ENCODE measurements around the gene NR1H4. TPM values are rescaled to one million over a fixed set of nuclear protein-coding genes. Genes with fewer than 3 reads are reported as not detected.

The NR1H4 gene
- total and polyA plus RNA-seq, 2 of the 8 experiments (the other 6 are each of a cell fraction or from before 2014, with no cell fraction given): not detected

DNA sequence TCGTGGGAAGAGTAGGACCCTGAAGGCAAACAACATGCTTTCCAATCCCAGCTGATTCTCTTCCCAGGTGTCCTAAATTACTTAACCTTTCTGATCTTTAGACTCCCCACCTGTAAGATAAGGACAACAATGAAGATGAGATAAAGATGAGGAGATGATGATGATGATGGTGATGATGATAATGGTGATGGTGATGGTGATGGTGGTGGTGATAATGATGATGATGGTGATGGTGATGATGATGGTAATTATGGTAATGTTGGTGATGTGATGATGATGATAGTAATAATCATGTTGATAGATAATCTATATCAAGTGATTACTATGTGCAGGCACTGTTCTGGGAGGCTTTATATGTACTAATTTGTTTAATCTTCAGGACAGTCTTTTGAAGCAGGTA is 48.3 kb downstream of the NR1H4 start:
- H3K27me3 ChIP-seq (replicated peaks in 1 of 4; ENCODE audit: control insufficient read depth in 3 of 4, extremely low read depth in 1 of 4, insufficient read depth in 3 of 4, low read length in 3 of 4): no peaks in the 10 kb centered on the region
- H3K18ac ChIP-seq (ENCODE audit: extremely low read depth, low read length): no peak overlapping the region
- H4K8ac ChIP-seq (ENCODE audit: extremely low read depth, insufficient read depth, low read length): no peak overlapping the region
- H3K23ac ChIP-seq (ENCODE audit: insufficient read length): no peak overlapping the region
- H2BK20ac ChIP-seq (ENCODE audit: low read length): no peak overlapping the region
- no peak overlapping the region for H3K4ac ChIP-seq (replicated peaks; ENCODE audit: insufficient read length, low read depth, low read length)
- H3K23me2 ChIP-seq (ENCODE audit: low read depth, low read length): peaks cover 2% of the 10 kb centered on the region; the same call in 1 of the 2 replicates
- no peaks in the 10 kb centered on the region for H3K9me3 ChIP-seq (ENCODE audit: insufficient read depth in 2 of 2, low read depth in 1 of 2, low read length in 1 of 2)
- no peaks in the 10 kb centered on the region for H4K20me1 ChIP-seq (replicated peaks in 1 of 2; ENCODE audit: control insufficient read depth in 1 of 2, insufficient read depth in 2 of 2, low read length in 2 of 2)
- no peak overlapping the region for H4K91ac ChIP-seq (replicated peaks; ENCODE audit: insufficient read length, low read length)
- H2AK5ac ChIP-seq (ENCODE audit: low read depth, low read length): no peak overlapping the region
- no peak overlapping the region for H3K9ac ChIP-seq (replicated peaks in 1 of 4; ENCODE audit: extremely low read depth in 1 of 4, low read depth in 3 of 4, low read length in 3 of 4)
- H3K27ac ChIP-seq (ENCODE audit: low read depth, low read length): no peak overlapping the region
- no peak overlapping the region for H2BK120ac ChIP-seq (replicated peaks; ENCODE audit: low read depth, low read length)
- no peak overlapping the region for H2BK5ac ChIP-seq (ENCODE audit: low read depth, low read length)
- H2BK15ac ChIP-seq (ENCODE audit: low read length): no peak overlapping the region
- H3K56ac ChIP-seq (replicated peaks; ENCODE audit: insufficient read length, low read depth, low read length): peak overlapping the region; percentile 50
- FAIRE-seq: no peak
- WGBS, 2 experiments (ENCODE audit: extremely low coverage in 1 of 2, insufficient coverage in 1 of 2, insufficient read length in 1 of 2, insufficient replicate concordance in 2 of 2, low coverage in 1 of 2, low lambda C conversion rate in 2 of 2, missing lambda C conversion rate in 1 of 2): 81% methylated on average over 1 of the region's 1 CpG; no CpG with 5 or more reads in 1 of the 2 experiments
- no peaks in the 10 kb centered on the region for H3K79me2 ChIP-seq (ENCODE audit: control insufficient read depth in 1 of 2, insufficient read depth in 2 of 2, low read length in 2 of 2)
- H3K14ac ChIP-seq (ENCODE audit: insufficient read length): no peak overlapping the region
- no peak overlapping the region for H4K5ac ChIP-seq (ENCODE audit: insufficient read length, low read depth, low read length)
- H3K4me1 ChIP-seq (replicated peaks in 1 of 4; ENCODE audit: control insufficient read depth in 3 of 4, insufficient read depth in 4 of 4, low read length in 3 of 4): no peaks in the 10 kb centered on the region
- ChIA-PET CTCF (ENCODE audit: partially characterized antibody) (interaction anchor here (0.9 to 1.8 kb wide), 2 partner anchors 61 to 150 kb away, joined by 3 read pairs; no protein-coding TSS in a partner anchor), POLR2A (ENCODE audit: partially characterized antibody) (no interaction called here)
- H2BK12ac ChIP-seq (ENCODE audit: low read depth, low read length): no peak overlapping the region
- H3K4me3 ChIP-seq (ENCODE audit: extremely low read depth in 1 of 4, insufficient read depth in 2 of 4, low read depth in 3 of 4, low read length in 4 of 4): no peak overlapping the region
- H3K79me1 ChIP-seq (ENCODE audit: low read depth, low read length): no peaks in the 10 kb centered on the region
- no peaks in the 10 kb centered on the region for H3K36me3 ChIP-seq (ENCODE audit: control insufficient read depth in 2 of 4, insufficient read depth in 4 of 4, low read length in 3 of 4)
- DNase-seq (ENCODE audit: low read depth in 1 of 2, low spot score in 2 of 2): no peak
- no peak overlapping the region for H3K4me2 ChIP-seq (ENCODE audit: insufficient read depth in 1 of 2, low read depth in 2 of 2, low read length in 2 of 2)
- H2AFZ ChIP-seq (ENCODE audit: low read length): no peak overlapping the region
- TF ChIP-seq RAD21 (IDR thresholded peaks at IDR 0.05 in 1 of 2, conservative IDR thresholded peaks at IDR 0.05 in 1 of 2; ENCODE audit: low read depth in 2 of 2, low read length in 2 of 2): no peak
- no peak for TF ChIP-seq BACH1 (IDR thresholded peaks at IDR 0.05; ENCODE audit: low read length)
- no peak for TF ChIP-seq KDM1A (IDR thresholded peaks at IDR 0.05; ENCODE audit: borderline replicate concordance, low read length)
- no peak for TF ChIP-seq PHF8 (conservative IDR thresholded peaks at IDR 0.05; ENCODE audit: low read depth, low read length)
- TF ChIP-seq, protein P1, sequence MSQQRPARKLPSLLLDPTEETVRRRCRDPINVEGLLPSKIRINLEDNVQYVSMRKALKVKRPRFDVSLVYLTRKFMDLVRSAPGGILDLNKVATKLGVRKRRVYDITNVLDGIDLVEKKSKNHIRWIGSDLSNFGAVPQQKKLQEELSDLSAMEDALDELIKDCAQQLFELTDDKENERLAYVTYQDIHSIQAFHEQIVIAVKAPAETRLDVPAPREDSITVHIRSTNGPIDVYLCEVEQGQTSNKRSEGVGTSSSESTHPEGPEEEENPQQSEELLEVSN (IDR thresholded peaks at IDR 0.05): no peak
- TF ChIP-seq TCF12 (IDR thresholded peaks at IDR 0.05; ENCODE audit: low read depth, low read length): no peak
- no peak for TF ChIP-seq CBX5 (IDR thresholded peaks at IDR 0.05; ENCODE audit: low read depth, low read length)
- TF ChIP-seq GABPA (IDR thresholded peaks at IDR 0.05; ENCODE audit: borderline replicate concordance, insufficient read depth, low read length): no peak
- TF ChIP-seq CEBPB (IDR thresholded peaks at IDR 0.05; ENCODE audit: low read depth, low read length): no peak
- TF ChIP-seq BCL11A (IDR thresholded peaks at IDR 0.05; ENCODE audit: low read depth in 2 of 2, low read length in 2 of 2): no peak
- TF ChIP-seq SP1 (IDR thresholded peaks at IDR 0.05; ENCODE audit: low read depth, low read length): no peak
- no peak for TF ChIP-seq GTF2F1 (IDR thresholded peaks at IDR 0.05; ENCODE audit: borderline replicate concordance, low read depth, low read length)
- no peak for TF ChIP-seq CHD1 (IDR thresholded peaks at IDR 0.05; ENCODE audit: low read depth, low read length)
- TF ChIP-seq BRCA1 (IDR thresholded peaks at IDR 0.05; ENCODE audit: low read depth, low read length): no peak
- TF ChIP-seq TAF1 (IDR thresholded peaks at IDR 0.05; ENCODE audit: low read depth, low read length): no peak

Data from H1 (cell line).